SU-DHL-6 (cell line): ENCODE measurements around the gene C12orf57.
A peak's percentile ranks its signal among the peaks of the same experiment; 100 is the strongest.

Experiments used
- H2AFZ ChIP-seq: fragments of 200-600 bp; sonication (generic); 2 replicates; pipeline ENCODE4 v1.6.1; 2014; ENCODE audit warnings: low read depth, mild to moderate bottlenecking, moderate library complexity, mixed read lengths, antibody characterized with exemption, low read length; ENCODE audit not compliant: severe bottlenecking
- H3F3A ChIP-seq: fragments of 200-600 bp; shearing (Covaris generic); 2 replicates; pipeline ENCODE4 v1.6.0; 2016; ENCODE audit warnings: antibody characterized with exemption, mild to moderate bottlenecking; ENCODE audit not compliant: insufficient read depth
- H3K27ac ChIP-seq: fragments of 200-600 bp; sonication (generic); 2 replicates; pipeline ENCODE4 v1.5.1; 2016; ENCODE audit warnings: low read depth, mild to moderate bottlenecking, low read length, moderate library complexity, mixed read lengths
- H3K27me3 ChIP-seq: fragments of 200-600 bp; sonication (generic), shearing (Covaris generic); 2 replicates; pipeline ENCODE4 v1.6.0; 2014; ENCODE audit warnings: mild to moderate bottlenecking, low read length
- H3K36me3 ChIP-seq: fragments of 200-600 bp; sonication (generic); 2 replicates; pipeline ENCODE4 v1.6.1; 2014; ENCODE audit warnings: mild to moderate bottlenecking, low read length, mixed read lengths
- H3K4me2 ChIP-seq: fragments of 300-600, 200-600 bp; shearing (Covaris generic), sonication (generic); 2 replicates; pipeline ENCODE4 v1.6.0; 2014; ENCODE audit warnings: low read length, low read depth, mild to moderate bottlenecking; ENCODE audit not compliant: poor library complexity, severe bottlenecking
- H3K4me3 ChIP-seq: fragments of 200-600 bp; sonication (generic); 2 replicates; pipeline ENCODE4 v1.5.1; 2014; ENCODE audit warnings: antibody characterized with exemption, low read length, mild to moderate bottlenecking, mixed read lengths; ENCODE audit not compliant: insufficient read depth, poor library complexity, severe bottlenecking
- H3K79me2 ChIP-seq: fragments of 200-600 bp; sonication (generic); 2 replicates; pipeline ENCODE4 v1.6.1; 2014; ENCODE audit warnings: mild to moderate bottlenecking, low read length, moderate library complexity; ENCODE audit not compliant: insufficient read depth
- H3K9ac ChIP-seq: fragments of 200-600 bp; sonication (generic); 2 replicates; pipeline ENCODE4 v1.7.0; 2014; ENCODE audit warnings: mild to moderate bottlenecking, low read length
- H3K9me2 ChIP-seq: fragments of 200-600 bp; sonication (generic); replicated peaks from 2 replicates; pipeline ENCODE4 v1.6.1; 2014; ENCODE audit warnings: low read length; ENCODE audit not compliant: insufficient read depth
- H3K9me3 ChIP-seq: fragments of 200-600 bp; sonication (generic); 2 replicates; pipeline ENCODE4 v1.6.1; 2014; ENCODE audit warnings: low read length, mixed read lengths; ENCODE audit not compliant: insufficient read depth
- H4K20me1 ChIP-seq: fragments of 200-600 bp; sonication (generic); 2 replicates; pipeline ENCODE4 v1.6.1; 2014; ENCODE audit warnings: low read depth, mild to moderate bottlenecking, antibody characterized with exemption, low read length, moderate library complexity, mixed read lengths
- CTCF ChIP-seq: fragments of 200-600 bp; sonication (generic); IDR thresholded peaks from one replicate; pipeline ENCODE4 v1.5.1; 2017; ENCODE audit warnings: antibody characterized with exemption, mild to moderate bottlenecking, low read length, moderate library complexity; ENCODE audit not compliant: insufficient read depth, poor library complexity, severe bottlenecking
- EZH2phosphoT487 ChIP-seq: fragments of 200-600 bp; sonication (generic), shearing (Covaris generic); conservative IDR thresholded peaks from 2 replicates; pipeline ENCODE4 v1.6.1; 2018; ENCODE audit warnings: mild to moderate bottlenecking, antibody characterized with exemption, low read length, moderate library complexity, mixed read lengths

C12orf57 gene

GRCh38 chr12:6950401-6950801, 6.6 kb downstream of the C12orf57 start:
- Histone ChIP-seq H3K9ac (peak overlapping the region; percentile 55; the same call in 1 of the 2 replicates), H3F3A (peaks cover 7% of the 10 kb centered on the region), H3K4me2 (peak overlapping the region; percentile 61), H3K36me3 (no peaks in the 10 kb centered on the region), H3K27me3 (no peaks in the 10 kb centered on the region), H2AFZ (no peak overlapping the region), H3K79me2 (no peaks in the 10 kb centered on the region), H3K9me2 (no peaks in the 10 kb centered on the region), H4K20me1 (no peaks in the 10 kb centered on the region), H3K27ac (no peak overlapping the region), H3K4me3 (no peak overlapping the region), H3K9me3 (no peaks in the 10 kb centered on the region)
- TF ChIP-seq EZH2phosphoT487 (no peak), CTCF (peak; percentile 33)

- Histone ChIP-seq H3K9me2 (no peaks in the 10 kb centered on the region), H2AFZ (no peak within 1 kb of the TSS), H3K36me3 (no peaks in the 10 kb centered on the region), H3K79me2 (no peaks in the 10 kb centered on the region), H3K27ac (no peak within 1 kb of the TSS), H3K9ac (peak within 1 kb of the TSS; percentile 55), H4K20me1 (no peaks in the 10 kb centered on the region), H3K9me3 (no peaks in the 10 kb centered on the region), H3K4me2 (peak within 1 kb of the TSS; percentile 61), H3F3A (peaks cover 7% of the 10 kb centered on the region), H3K4me3 (peak within 1 kb of the TSS; percentile 45), H3K27me3 (no peaks in the 10 kb centered on the region)
- TF ChIP-seq CTCF, result no peak
- TF ChIP-seq EZH2phosphoT487, result no peak
These were observed 7.2 kb downstream of the C12orf57 start, which contains the start of gene PTPN6 for GRCh38 chr12:6950811-6951540. Gene PTPN6 (plus strand): TSS chr12:6951356. CDS start chr12:6951513, 157 bp downstream.

- Histone ChIP-seq H3K9ac (peak overlapping the region; percentile 55), H3K9me3 (no peaks in the 10 kb centered on the region), H3K79me2 (no peaks in the 10 kb centered on the region), H3K27me3 (no peaks in the 10 kb centered on the region), H3K36me3 (no peaks in the 10 kb centered on the region), H3K9me2 (no peaks in the 10 kb centered on the region), H2AFZ (no peak overlapping the region), H3F3A (peaks cover 6% of the 10 kb centered on the region), H3K4me3 (peak overlapping the region; percentile 45), H3K27ac (no peak overlapping the region), H3K4me2 (peak overlapping the region; percentile 61), H4K20me1 (no peaks in the 10 kb centered on the region)
- TF ChIP-seq CTCF (no peak), EZH2phosphoT487 (no peak)
These were observed 7.8 kb downstream of the C12orf57 start for GRCh38 chr12:6951551-6952120.
